ENCODE results near the gene CCND3.

DNA sequence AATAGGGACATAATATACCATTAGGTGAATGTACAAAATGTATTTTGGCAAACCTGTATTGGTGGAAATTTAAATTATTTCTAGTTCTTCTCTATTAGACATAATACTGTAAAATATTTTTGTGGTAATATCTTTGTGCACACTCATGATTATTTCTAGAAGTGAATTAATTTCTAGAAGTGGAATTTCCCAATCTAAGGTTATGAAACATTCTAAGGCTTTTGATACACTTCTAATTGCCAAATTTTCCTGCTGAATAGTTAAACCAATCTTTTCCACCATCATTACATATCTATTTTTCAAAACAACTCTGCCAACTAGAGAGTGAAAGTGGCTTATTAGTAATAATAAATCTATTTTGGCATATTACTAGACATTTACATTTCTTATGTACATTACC lies 1.8 kb upstream of the CCND3 start:
- TF ChIP-seq, protein P1, sequence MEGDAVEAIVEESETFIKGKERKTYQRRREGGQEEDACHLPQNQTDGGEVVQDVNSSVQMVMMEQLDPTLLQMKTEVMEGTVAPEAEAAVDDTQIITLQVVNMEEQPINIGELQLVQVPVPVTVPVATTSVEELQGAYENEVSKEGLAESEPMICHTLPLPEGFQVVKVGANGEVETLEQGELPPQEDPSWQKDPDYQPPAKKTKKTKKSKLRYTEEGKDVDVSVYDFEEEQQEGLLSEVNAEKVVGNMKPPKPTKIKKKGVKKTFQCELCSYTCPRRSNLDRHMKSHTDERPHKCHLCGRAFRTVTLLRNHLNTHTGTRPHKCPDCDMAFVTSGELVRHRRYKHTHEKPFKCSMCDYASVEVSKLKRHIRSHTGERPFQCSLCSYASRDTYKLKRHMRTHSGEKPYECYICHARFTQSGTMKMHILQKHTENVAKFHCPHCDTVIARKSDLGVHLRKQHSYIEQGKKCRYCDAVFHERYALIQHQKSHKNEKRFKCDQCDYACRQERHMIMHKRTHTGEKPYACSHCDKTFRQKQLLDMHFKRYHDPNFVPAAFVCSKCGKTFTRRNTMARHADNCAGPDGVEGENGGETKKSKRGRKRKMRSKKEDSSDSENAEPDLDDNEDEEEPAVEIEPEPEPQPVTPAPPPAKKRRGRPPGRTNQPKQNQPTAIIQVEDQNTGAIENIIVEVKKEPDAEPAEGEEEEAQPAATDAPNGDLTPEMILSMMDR (IDR thresholded peaks at IDR 0.05): no peak
- TF ChIP-seq POLR2A (IDR thresholded peaks at IDR 0.05): no peak

Data from esophagus squamous epithelium (tissue), 4 donors.